Measurements from ENCODE around the gene NOS1.

- no peak for TF ChIP-seq CTCF (IDR thresholded peaks at IDR 0.05 in 8 of 11, conservative IDR thresholded peaks at IDR 0.05 in 3 of 11)
- TF ChIP-seq POLR2A (IDR thresholded peaks at IDR 0.05), result no peak
- no peak for TF ChIP-seq POLR2AphosphoS5 (IDR thresholded peaks at IDR 0.05)
Observed at GRCh38 chr12:117168976-117169375, 192.4 kb downstream of the NOS1 start.
